HG02938 (cell line): ENCODE measurements around the gene GLT8D2.

ENCODE experiments used
- ATAC-seq: cut with Tn5 transposase; IDR thresholded peaks from one replicate; pipeline ENCODE4 v1.9.1; 2021; ENCODE audit warnings: mild to moderate bottlenecking, moderate library complexity; ENCODE audit not compliant: unreplicated experiment

The GLT8D2 gene

GRCh38 chr12:104049903-104050356, at the start of gene GLT8D2:
Gene GLT8D2, minus strand, starts transcription at chr12:104050187. Its CDS starts 30,539 bp downstream, at chr12:104019648.
- ATAC-seq: no peak

GRCh38 chr12:104097954-104098353, 48.0 kb upstream of the GLT8D2 start:
- no peak for ATAC-seq

- no peak for ATAC-seq
Observed at GRCh38 chr12:104095289-104095688, 45.3 kb upstream of the GLT8D2 start.

GRCh38 chr12:104094284-104094683, 44.3 kb upstream of the GLT8D2 start:
- no peak for ATAC-seq

- no peak for ATAC-seq
Observed at GRCh38 chr12:104091136-104091535, 41.1 kb upstream of the GLT8D2 start.

GRCh38 chr12:104090685-104091084, 40.7 kb upstream of the GLT8D2 start:
- ATAC-seq: no peak

GRCh38 chr12:104083769-104084475, 33.9 kb upstream of the GLT8D2 start:
- ATAC-seq: peak; percentile 87

- no peak for ATAC-seq
Observed at GRCh38 chr12:104080764-104081163, 30.8 kb upstream of the GLT8D2 start.

- ATAC-seq: no peak
Observed at GRCh38 chr12:104079024-104079423, 29.0 kb upstream of the GLT8D2 start.

- no peak for ATAC-seq
Observed at GRCh38 chr12:104073699-104074098, 23.7 kb upstream of the GLT8D2 start.

GRCh38 chr12:104072099-104072498, 22.1 kb upstream of the GLT8D2 start:
- no peak for ATAC-seq

- peak; percentile 4 for ATAC-seq
Observed at GRCh38 chr12:104064842-104065427, 14.9 kb upstream of the GLT8D2 start.

- ATAC-seq: peak; percentile 76
Observed at GRCh38 chr12:104064031-104064841, 14.2 kb upstream of the GLT8D2 start, which contains the start of gene HCFC2. Gene HCFC2, plus strand, starts transcription at chr12:104064531. Its CDS starts 30 bp downstream, at chr12:104064561.

- ATAC-seq: peak; percentile 34
Observed at GRCh38 chr12:104063712-104064030, 13.7 kb upstream of the GLT8D2 start.

GRCh38 chr12:104060791-104061190, 10.8 kb upstream of the GLT8D2 start:
- ATAC-seq: no peak

GRCh38 chr12:104059963-104060362, 10.0 kb upstream of the GLT8D2 start:
- ATAC-seq: no peak

GRCh38 chr12:104058802-104059201, 8.8 kb upstream of the GLT8D2 start:
- ATAC-seq: no peak

GRCh38 chr12:104057771-104058197, 7.8 kb upstream of the GLT8D2 start:
- no peak for ATAC-seq

- no peak for ATAC-seq
Observed at GRCh38 chr12:104056419-104056972, 6.5 kb upstream of the GLT8D2 start.

- no peak for ATAC-seq
Observed at GRCh38 chr12:104055686-104056388, 5.8 kb upstream of the GLT8D2 start.
